Measurements from ENCODE around the gene DUOX2.
"Not testable (repeated sequence)": the region's sequence is repeated elsewhere in the genome, so short reads cannot be mapped to it uniquely, and the experiment has no call there.

DUOX2 gene

DNA sequence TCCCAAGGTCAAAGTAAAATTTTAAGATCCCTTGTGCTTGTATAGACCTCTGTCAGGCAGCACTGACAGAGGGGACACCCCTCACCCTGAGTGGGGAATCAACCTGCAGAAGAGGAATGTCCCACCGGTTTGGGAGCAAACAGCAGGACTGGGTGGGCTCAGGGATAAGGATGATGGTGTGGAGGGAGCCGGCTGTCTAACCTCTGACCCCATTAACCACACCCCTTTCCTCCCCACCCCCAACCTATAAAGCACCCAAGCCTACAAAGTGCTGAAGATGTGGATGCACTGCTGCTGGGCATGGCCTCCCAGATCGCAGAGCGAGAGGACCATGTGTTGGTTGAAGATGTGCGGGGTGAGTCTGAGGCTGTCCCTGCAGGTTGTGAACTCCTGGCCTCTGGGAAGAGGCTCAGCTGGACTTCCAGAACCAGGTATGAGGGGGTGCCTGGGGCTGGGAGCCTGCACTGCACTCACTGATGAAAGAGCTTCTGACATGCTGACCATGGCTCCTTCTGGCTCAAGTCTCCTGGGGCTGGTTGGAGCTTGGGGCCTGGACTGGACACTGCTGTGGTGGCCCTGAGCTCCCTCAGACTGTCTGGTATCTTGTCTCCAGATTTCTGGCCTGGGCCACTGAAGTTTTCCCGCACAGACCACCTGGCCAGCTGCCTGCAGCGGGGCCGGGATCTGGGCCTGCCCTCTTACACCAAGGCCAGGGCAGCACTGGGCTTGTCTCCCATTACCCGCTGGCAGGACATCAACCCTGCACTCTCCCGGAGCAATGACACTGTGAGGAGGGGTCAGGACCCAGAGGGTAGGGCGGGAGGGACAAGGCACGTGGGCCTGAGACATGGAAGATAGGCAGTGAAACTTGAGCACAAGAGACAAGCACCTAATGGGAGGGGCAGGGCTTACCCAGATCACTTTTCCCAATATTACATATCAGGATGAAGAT is 25.1 kb upstream of the DUOX2 start:
- DNase-seq (ENCODE audit: low spot score): no peak

DNA sequence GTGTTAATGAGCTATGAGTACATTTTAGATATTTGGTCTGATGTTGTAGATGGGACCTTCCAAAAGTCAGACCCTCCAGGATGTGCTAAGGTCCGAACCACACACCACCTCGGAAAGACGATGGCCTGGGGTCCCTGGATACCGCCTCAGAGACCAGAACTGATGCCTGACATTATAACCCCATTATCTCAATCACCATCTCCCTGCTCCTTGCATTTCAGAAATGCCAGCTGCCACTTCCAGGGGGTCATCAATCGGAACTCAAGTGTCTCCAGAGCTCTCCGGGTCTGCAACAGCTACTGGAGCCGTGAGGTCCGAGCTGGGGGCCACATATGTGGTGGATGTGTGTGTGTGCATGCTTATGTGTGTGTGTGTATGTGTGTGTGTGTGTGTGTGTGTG is 23.7 kb upstream of the DUOX2 start:
- no peak for DNase-seq (ENCODE audit: low spot score)

DNA sequence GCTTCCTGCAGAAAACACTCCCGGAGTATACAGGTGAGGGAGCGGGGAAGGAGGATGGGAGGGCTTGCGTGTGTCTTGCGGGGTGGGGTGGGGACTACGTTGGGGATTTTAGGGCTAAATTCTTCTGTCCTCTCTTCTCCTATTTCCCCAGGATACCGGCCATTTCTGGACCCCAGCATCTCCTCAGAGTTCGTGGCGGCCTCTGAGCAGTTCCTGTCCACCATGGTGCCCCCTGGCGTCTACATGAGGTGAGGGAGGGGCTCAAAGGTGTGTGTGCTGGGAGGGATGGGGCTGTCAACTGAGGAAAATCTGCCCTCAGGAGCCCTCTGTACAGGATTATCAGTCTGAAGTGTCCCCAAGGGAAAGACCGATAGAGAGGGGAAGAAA is 22.4 kb upstream of the DUOX2 start:
- no peak for DNase-seq (ENCODE audit: low spot score)

- DNase-seq (ENCODE audit: low spot score): not testable (repeated sequence)
These were observed 21.9 kb upstream of the DUOX2 start for GRCh38 chr15:45135705-45136377.

GRCh38 chr15:45134682-45135604 is 21.0 kb upstream of the DUOX2 start:
- DNase-seq (ENCODE audit: low spot score): no peak

DNA sequence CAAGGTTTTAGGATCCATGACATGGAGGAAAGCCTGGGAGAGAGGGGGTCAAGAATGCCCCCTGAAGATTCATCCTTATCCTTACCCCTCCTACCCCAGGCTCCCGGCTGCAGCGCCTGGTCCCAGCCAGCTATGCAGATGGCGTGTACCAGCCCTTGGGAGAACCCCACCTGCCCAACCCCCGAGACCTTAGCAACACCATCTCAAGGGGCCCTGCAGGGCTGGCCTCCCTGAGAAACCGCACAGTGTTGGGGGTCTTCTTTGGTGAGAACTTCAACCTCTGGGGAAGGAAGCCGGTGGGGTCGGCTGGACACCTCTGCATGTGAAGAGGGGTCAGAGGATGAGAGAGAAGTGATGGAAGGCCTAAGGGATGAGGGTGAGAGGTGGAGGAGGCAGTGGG is 20.1 kb upstream of the DUOX2 start:
- DNase-seq (ENCODE audit: low spot score): no peak

GRCh38 chr15:45133561-45133920 is 19.6 kb upstream of the DUOX2 start:
- no peak for DNase-seq (ENCODE audit: low spot score)

DNA sequence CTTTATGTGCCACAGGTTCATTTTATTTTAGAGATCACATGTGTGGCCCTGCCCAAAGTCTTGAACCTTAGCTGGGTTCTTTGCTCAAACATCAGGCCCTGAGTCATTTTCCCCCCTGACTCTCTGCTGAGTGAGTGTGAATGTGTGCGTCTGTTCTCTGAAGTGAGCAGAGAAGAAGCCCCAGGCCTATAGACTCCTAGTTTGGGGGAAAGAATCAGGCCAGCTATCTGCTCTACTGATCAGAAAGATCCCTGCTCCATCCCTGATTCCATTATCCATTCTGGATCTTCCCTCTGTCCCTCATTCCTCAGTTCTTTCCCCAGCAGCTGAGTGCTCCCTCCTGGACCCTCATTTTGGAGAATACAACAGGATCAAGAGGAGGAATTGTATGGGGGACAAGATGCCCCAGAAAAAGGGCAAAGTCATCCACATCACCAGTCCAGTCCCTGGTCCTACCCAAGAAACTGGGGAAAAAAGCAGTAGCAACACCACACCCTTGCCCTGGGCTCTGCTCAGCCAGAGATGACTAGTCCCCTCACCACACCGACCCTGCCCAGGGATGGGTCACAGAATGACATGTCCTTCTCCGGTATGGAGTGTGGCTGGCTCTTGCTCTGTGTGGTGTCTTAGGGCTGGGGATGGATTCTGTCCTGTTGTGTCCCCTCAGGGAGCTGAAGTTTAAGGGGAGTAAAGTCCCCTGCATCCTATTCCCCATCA is 19.0 kb upstream of the DUOX2 start:
- no peak for DNase-seq (ENCODE audit: low spot score)

DNA sequence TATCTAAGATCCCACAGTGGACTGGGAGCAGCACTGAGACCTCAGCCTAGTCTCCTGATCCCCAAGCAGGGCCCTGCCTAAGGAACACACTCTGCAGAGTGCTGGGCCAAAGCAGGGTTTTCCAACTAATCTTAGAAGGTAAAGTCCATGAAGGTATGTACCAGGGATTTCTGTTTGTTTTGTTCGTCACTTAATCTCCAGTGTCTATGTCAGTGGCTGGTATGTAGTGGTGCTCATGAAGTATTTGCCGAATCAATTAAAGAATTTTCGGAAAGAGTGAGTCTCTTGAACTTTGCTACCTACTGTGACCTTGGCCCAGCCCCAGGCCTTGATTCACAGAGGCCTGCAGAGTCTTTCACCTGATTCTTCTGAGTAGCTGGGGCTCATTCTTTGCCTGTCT is 17.5 kb upstream of the DUOX2 start:
- DNase-seq (ENCODE audit: low spot score): no peak

GRCh38 chr15:45130291-45131000 is 16.5 kb upstream of the DUOX2 start:
- DNase-seq (ENCODE audit: low spot score): no peak

- DNase-seq (ENCODE audit: low spot score): no peak
These were observed 15.7 kb upstream of the DUOX2 start, which contains the start of the genes DUOX1 and DUOXA1 for GRCh38 chr15:45129651-45130129. TSS of gene DUOX1 (plus strand) at chr15:45129994. CDS start at chr15:45131967, 1,973 bp downstream. TSS of gene DUOXA1 (minus strand) at chr15:45129879. CDS start at chr15:45123014, 6,865 bp downstream.

- DNase-seq (ENCODE audit: low spot score): no peak
These were observed 15.1 kb upstream of the DUOX2 start for GRCh38 chr15:45128971-45129639.

- no peak for DNase-seq (ENCODE audit: low spot score)
These were observed 12.7 kb upstream of the DUOX2 start for GRCh38 chr15:45126535-45127158.

DNA sequence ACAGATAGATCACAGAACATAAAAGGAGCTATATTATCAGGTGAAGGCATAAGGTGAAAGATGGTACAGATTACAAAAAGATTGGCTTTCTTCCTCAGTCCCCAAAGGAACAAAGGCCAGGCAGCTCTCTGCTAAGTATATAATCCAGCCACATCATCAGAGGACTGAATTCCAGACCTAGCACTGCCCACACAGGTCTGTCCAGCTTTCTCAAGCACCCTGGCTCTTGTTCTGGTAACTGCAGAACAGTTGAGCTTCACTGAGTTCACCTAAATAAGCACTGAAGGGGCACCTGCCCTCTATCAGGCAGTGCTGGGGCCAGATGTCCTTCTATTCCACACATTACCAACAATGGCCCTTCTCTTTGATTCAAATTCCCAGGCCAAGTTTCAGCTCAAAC is 9.4 kb upstream of the DUOX2 start:
- no peak for DNase-seq (ENCODE audit: low spot score)

DNA sequence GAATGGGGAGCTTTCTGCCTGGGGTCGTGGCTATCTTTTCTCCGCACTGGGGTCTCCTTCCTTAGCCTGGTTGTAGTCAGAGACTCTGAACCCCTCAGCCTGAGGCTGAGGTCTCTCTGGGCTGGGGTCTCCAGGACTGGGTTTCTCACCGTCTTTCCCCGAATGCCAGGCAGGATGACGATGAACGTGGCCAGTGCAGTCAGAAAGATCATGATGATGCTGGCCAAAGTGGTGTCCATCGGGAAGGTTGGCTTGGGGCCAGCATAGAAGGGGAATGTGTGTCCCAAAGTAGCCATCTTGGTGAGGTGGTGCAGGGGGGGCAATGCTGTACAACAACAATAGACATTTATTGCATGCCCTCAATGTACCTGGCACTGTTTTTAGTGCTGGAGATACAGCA is 8.7 kb upstream of the DUOX2 start:
- DNase-seq (ENCODE audit: low spot score): no peak

DNA sequence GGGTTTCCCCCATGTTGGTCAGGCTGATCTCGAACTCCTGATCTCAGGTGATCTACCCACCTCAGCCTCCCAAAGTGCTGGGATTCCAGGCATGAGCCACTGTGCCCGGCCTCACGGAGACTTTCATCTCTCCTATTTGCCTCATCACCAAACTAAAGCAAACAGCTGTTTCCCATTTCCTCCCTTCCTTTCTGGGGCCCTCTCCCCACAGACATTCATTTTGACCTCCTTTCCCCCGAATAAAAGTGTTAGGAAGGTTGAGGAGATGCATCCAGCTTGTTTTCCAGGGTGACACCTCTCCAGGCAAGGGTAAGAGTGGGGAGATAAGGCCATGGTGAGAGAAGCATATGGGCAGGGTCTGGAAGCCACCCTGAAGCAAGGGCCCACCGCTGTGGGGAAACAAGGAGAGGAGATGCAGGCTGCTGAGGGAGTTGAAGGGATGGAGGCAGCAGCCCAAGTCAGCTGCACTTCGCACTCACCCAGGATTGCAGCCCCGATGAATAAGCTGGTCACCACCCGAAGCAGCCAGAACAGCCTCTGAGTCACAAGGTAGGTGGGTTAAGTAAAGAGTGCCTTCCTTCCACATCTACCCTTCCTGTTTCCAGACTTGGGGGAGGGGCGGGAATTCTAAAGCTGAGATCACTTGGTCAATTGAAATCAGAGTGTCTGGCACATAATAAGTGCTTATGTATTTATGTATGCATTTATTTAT is 7.9 kb upstream of the DUOX2 start:
- DNase-seq (ENCODE audit: low spot score): no peak

- no peak for DNase-seq (ENCODE audit: low spot score)
These were observed 7.0 kb upstream of the DUOX2 start for GRCh38 chr15:45121020-45121419.

DNA sequence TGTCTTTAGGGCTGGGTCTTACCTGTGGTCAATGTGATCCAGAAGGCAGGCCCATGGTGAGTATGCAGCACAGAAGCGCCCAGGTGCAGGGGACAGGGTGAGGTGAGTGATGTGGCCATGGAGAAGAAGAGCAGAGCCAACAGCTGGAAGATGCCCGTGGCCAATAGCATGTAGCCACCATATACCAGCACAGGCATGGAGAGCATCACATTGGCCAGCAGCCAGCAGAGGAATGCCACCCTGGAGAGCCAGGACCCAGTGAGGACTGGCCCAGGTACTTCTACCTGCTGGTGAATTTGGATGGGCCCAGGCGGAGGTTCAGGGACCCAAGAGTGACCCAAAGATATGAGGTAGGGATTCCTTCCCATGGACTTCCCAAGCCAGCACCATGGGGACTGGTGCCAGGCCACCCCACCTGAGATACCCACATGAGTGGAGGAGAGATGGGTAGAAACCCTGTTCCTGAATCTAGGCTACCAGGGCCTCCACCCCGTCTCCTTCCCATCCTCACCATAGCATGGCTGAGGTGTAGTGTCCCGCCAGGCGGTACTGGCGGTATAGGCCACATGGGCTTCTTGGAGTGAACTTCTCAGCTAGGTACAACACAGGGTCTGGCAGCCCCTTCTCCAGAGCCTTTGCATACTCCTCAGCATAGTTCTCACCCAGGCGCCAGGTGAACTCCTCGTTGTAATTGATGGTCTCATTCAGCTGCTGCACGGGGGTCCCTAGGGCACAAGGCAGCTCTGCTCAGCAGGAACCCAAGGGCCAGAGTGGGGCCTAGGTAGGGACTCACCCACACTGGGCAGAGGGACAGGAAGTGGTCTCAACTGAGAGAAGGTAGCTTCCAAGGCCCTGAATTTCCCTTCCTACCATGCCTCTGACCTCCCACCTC is 6.4 kb upstream of the DUOX2 start:
- no peak for DNase-seq (ENCODE audit: low spot score)

Data from pons (tissue), 1 donor.